Measurements from ENCODE around the gene XBP1. TPM values are rescaled to one million over a fixed set of nuclear protein-coding genes. Genes with fewer than 3 reads are reported as not detected.

XBP1 gene
- total RNA-seq, 2 experiments from 2014 or later = 35.8 to 118 TPM

DNA sequence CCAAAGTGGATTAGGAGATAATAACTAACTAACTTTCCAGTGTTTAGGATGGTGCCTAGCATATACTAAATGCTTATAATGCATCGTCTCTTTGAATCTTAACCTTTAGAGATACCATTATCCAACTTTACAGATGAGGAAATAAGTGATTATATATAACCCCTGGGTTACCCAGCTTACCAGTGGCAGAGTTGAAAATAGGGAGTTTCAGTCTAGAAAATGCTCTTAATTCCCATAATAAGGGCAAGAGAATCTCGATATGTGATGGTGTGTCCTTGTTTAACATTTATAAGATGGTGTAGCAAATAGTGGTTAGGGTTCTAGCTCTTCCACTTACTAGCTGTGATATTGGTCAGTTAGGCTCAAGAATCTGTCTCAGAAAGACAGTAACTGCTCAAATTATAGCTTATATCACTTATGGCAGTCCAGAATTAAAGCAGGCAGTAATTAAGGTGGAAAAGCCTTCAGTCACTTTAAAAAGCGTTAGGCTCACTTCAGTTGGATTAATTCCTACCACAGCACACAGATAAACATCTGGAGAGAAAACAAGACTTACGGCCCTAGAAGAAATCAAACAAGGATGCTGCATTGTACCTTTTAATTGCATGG lies 6.3 kb downstream of the XBP1 start:
- peaks cover 38% of the 10 kb centered on the region for H3K4me1 ChIP-seq (ENCODE audit: insufficient read depth, low read length, poor library complexity, severe bottlenecking)
- no peak overlapping the region for H3K27ac ChIP-seq (ENCODE audit: low read depth, low read length, poor library complexity, severe bottlenecking)
- H3K36me3 ChIP-seq (ENCODE audit: insufficient read depth, low read length) = peaks cover 54% of the 10 kb centered on the region
- intact Hi-C loops (cut with micrococcal nuclease; ENCODE audit: unreplicated experiment) = loop anchor here (2.0 to 5.0 kb wide), 2 partner anchors 88 to 803 kb away; partner anchors contain the start of gene ZNRF3
- TF ChIP-seq, protein P1, sequence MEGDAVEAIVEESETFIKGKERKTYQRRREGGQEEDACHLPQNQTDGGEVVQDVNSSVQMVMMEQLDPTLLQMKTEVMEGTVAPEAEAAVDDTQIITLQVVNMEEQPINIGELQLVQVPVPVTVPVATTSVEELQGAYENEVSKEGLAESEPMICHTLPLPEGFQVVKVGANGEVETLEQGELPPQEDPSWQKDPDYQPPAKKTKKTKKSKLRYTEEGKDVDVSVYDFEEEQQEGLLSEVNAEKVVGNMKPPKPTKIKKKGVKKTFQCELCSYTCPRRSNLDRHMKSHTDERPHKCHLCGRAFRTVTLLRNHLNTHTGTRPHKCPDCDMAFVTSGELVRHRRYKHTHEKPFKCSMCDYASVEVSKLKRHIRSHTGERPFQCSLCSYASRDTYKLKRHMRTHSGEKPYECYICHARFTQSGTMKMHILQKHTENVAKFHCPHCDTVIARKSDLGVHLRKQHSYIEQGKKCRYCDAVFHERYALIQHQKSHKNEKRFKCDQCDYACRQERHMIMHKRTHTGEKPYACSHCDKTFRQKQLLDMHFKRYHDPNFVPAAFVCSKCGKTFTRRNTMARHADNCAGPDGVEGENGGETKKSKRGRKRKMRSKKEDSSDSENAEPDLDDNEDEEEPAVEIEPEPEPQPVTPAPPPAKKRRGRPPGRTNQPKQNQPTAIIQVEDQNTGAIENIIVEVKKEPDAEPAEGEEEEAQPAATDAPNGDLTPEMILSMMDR (conservative IDR thresholded peaks at IDR 0.05; ENCODE audit: low read length) = no peak
- no peak for TF ChIP-seq EZH2phosphoT487 (IDR thresholded peaks at IDR 0.05; ENCODE audit: borderline replicate concordance, low read depth, low read length)
- H3K79me2 ChIP-seq (ENCODE audit: insufficient read depth, low read depth, low read length) = peaks cover 4% of the 10 kb centered on the region; the same call in 1 of the 2 replicates
- no peaks in the 10 kb centered on the region for H3K9me2 ChIP-seq (ENCODE audit: insufficient read depth, low read length)
- no peak for DNase-seq (ENCODE audit: low spot score)
- H2AFZ ChIP-seq (ENCODE audit: low read length) = no peak overlapping the region
- peaks cover 28% of the 10 kb centered on the region for H4K20me1 ChIP-seq (ENCODE audit: insufficient read depth, low read length)
- no peak overlapping the region for H3K4me2 ChIP-seq (ENCODE audit: low read length)
- no TSS peak for BruUV-seq (replicated peaks)
- POLR2A ChIA-PET = interaction anchor here (1.5 to 2.4 kb wide), 2 partner anchors 17 to 25 kb away, joined by 3 to 7 read pairs; no protein-coding TSS in a partner anchor
- CTCF ChIA-PET (ENCODE audit: unreplicated experiment) = no interaction called here
- no peak overlapping the region for H3K4me3 ChIP-seq (ENCODE audit: low read depth, low read length, poor library complexity, severe bottlenecking)
- no peaks in the 10 kb centered on the region for H3K9me3 ChIP-seq (ENCODE audit: low read length)

DNA sequence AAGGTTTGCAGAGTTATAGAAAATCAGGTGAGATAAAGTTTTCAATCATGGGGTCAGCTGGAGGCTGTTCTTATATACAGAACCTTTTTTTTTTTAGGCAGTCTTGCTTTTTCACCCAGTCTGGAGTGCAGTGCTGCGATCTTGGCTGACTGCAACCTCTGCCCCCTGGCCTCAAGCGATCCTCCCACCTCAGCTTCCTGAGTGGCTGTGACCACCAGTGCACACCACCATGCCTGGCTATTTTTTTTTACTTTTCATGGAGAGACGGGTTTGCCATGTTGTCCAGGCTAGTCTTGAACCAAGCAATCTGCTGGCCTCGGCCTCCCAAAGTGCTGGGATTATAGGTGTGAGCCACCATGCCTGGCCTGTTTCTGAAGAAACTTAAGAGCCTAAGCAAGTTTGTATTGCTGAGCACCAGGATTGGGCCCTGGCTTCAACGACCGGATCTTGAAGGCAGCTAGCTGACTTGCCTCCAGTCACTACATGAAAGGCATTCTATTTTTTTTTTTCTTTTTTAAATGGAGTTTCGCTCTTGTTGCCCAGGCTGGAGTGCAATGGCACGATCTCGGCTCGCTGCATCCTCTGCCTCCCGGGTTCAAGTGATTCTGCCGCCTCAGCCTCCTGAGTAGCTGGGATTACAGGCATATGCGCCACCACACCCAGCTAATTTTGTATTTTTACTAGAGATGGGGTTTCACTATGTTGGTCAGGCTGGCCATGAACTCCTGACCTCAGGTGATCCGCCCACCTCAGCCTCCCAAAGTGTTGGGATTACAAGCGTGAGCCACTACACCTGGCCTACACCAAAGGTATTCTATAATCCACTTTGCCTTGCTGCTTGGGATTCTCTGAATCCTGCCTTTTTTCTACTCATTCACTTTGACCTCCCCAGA lies 7.6 kb downstream of the XBP1 start:
- intact Hi-C loops (cut with micrococcal nuclease; ENCODE audit: unreplicated experiment) = loop anchor here (1.0 to 5.0 kb wide), 4 partner anchors 31 to 802 kb away; partner anchors contain the start of gene ZNRF3
- H3K4me1 ChIP-seq (ENCODE audit: insufficient read depth, low read length, poor library complexity, severe bottlenecking) = peaks cover 33% of the 10 kb centered on the region
- H3K9me3 ChIP-seq (ENCODE audit: low read length) = no peaks in the 10 kb centered on the region
- TF ChIP-seq, protein P1 (conservative IDR thresholded peaks at IDR 0.05; ENCODE audit: low read length) = no peak
- TF ChIP-seq EZH2phosphoT487 (IDR thresholded peaks at IDR 0.05; ENCODE audit: borderline replicate concordance, low read depth, low read length) = no peak
- peak overlapping the region; percentile 26 for H3K4me3 ChIP-seq (ENCODE audit: low read depth, low read length, poor library complexity, severe bottlenecking)
- H3K4me2 ChIP-seq (ENCODE audit: low read length) = peak overlapping the region; percentile 69
- ChIA-PET POLR2A (interaction anchor here (1.4 to 2.4 kb wide), 3 partner anchors 19 to 26 kb away, joined by 3 to 7 read pairs (median 5); no protein-coding TSS in a partner anchor), CTCF (ENCODE audit: unreplicated experiment) (no interaction called here)
- H3K79me2 ChIP-seq (ENCODE audit: insufficient read depth, low read depth, low read length) = no peaks in the 10 kb centered on the region
- peak; percentile 41 for DNase-seq (ENCODE audit: low spot score)
- peaks cover 29% of the 10 kb centered on the region for H4K20me1 ChIP-seq (ENCODE audit: insufficient read depth, low read length)
- H3K27ac ChIP-seq (ENCODE audit: low read depth, low read length, poor library complexity, severe bottlenecking) = peak overlapping the region; percentile 58
- BruUV-seq (replicated peaks) = no TSS peak
- peaks cover 64% of the 10 kb centered on the region for H3K36me3 ChIP-seq (ENCODE audit: insufficient read depth, low read length)
- H2AFZ ChIP-seq (ENCODE audit: low read length) = no peak overlapping the region
- no peaks in the 10 kb centered on the region for H3K9me2 ChIP-seq (ENCODE audit: insufficient read depth, low read length)
